SU-DHL-6 (cell line): ENCODE data around the gene MCAM.

Experiments used
- CTCF ChIP-seq: fragments of 200-600 bp; sonication (generic); IDR thresholded peaks from one replicate; pipeline ENCODE4 v1.5.1; 2017; ENCODE audit warnings: antibody characterized with exemption, mild to moderate bottlenecking, low read length, moderate library complexity; ENCODE audit not compliant: insufficient read depth, poor library complexity, severe bottlenecking
- EZH2phosphoT487 ChIP-seq: fragments of 200-600 bp; sonication (generic), shearing (Covaris generic); conservative IDR thresholded peaks from 2 replicates; pipeline ENCODE4 v1.6.1; 2018; ENCODE audit warnings: mild to moderate bottlenecking, antibody characterized with exemption, low read length, moderate library complexity, mixed read lengths

DNA sequence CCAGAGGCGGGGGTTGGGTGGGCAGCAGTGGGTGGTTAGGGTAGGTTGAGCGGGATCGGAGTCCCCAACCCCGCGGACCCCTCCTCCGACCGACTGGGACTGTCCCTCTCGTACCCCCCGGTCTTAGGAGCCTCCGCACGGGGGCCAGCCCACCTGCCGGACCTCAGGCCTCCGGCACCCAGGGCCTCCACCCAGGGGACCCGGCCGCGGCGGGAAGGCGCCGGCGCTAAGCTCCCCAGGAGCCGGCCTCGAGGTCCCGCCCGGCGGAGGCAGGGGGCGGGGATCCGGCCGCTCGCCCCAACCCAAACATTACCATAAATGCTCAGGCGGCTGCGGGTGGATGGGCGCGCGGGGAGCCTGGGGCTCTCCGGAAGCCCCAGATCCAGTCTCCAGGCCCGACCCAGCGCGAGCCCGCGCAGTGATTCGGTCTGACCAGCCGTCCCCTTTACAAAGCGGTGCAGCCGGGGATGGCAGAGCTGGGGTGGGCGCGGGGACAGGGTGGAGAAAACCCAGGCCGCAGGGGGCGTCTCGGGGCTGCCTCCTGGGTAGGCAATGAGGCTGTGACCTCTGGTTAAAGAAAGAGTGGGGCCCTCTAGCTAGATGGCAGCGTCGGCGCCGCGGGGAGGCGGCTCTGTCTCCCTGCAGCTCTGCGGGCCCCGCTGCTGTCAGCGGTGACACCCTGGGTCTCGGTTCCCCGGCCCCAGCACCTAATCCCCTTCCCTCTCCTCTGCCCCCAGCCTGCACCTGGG lies 4.0 kb upstream of the MCAM start:
- TF ChIP-seq CTCF, result no peak
- no peak for TF ChIP-seq EZH2phosphoT487
